Fibroblast of pulmonary artery (primary cell): ENCODE data around the gene MAP3K19.
"Not testable (repeated sequence)": the region's sequence is repeated elsewhere in the genome, so short reads cannot be mapped to it uniquely, and the experiment has no call there.

Experiments used
- DNase-seq: peaks from one replicate; pipeline ENCODE4 v3.0.0-alpha.2; 2010; ENCODE audit warnings: low read depth
- H3K4me3 ChIP-seq: replicated peaks from 2 replicates; pipeline ENCODE4 v1.5.1; 2011; ENCODE audit warnings: low read depth, mild to moderate bottlenecking, control low read depth, low read length, moderate library complexity
- TF ChIP-seq, protein P1 (sequence below): IDR thresholded peaks from 2 replicates; pipeline ENCODE4 v1.5.1; 2011; ENCODE audit warnings: mild to moderate bottlenecking, control low read depth, low read length, inconsistent platforms; ENCODE audit errors: missing control alignments

Gene MAP3K19

DNA sequence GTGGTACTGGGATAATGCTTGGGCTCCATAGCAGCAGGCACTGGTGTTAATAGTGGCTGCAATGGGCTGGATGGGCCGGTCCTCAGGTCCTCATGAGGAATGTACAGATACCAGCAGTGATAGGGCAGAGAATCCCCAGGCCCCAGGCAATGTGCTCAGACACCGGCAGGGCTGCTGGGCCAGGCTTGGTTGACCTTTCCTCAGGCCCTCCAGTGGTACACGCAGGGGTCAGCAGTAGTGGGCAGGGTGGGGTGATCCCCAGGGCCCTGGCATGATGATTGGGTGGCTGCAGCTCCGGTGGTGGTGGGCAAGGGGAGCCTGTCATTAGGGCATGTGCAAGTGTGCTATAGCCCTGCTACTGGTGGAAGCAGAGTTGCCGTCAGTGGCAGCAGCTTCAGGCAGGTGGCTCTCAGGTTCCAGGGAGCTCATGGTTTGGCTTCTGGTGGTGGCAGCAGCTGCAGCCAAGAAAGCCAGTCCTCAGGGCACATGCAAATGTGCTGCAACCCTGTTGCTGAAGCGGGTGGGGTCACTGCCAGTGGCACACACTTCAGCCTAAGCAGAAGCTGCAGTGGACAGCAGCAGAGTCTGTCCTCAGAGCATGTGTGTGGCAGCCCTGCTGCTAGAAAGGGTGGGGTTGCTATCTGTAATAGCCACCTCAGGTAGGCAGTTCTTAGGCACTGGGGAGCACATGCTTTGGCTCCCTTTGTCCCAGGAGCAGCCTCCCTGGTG is 71.8 kb downstream of the MAP3K19 start:
- no peak overlapping the region for H3K4me3 ChIP-seq
- no peak for DNase-seq
- TF ChIP-seq, protein P1, sequence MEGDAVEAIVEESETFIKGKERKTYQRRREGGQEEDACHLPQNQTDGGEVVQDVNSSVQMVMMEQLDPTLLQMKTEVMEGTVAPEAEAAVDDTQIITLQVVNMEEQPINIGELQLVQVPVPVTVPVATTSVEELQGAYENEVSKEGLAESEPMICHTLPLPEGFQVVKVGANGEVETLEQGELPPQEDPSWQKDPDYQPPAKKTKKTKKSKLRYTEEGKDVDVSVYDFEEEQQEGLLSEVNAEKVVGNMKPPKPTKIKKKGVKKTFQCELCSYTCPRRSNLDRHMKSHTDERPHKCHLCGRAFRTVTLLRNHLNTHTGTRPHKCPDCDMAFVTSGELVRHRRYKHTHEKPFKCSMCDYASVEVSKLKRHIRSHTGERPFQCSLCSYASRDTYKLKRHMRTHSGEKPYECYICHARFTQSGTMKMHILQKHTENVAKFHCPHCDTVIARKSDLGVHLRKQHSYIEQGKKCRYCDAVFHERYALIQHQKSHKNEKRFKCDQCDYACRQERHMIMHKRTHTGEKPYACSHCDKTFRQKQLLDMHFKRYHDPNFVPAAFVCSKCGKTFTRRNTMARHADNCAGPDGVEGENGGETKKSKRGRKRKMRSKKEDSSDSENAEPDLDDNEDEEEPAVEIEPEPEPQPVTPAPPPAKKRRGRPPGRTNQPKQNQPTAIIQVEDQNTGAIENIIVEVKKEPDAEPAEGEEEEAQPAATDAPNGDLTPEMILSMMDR, result no peak

DNA sequence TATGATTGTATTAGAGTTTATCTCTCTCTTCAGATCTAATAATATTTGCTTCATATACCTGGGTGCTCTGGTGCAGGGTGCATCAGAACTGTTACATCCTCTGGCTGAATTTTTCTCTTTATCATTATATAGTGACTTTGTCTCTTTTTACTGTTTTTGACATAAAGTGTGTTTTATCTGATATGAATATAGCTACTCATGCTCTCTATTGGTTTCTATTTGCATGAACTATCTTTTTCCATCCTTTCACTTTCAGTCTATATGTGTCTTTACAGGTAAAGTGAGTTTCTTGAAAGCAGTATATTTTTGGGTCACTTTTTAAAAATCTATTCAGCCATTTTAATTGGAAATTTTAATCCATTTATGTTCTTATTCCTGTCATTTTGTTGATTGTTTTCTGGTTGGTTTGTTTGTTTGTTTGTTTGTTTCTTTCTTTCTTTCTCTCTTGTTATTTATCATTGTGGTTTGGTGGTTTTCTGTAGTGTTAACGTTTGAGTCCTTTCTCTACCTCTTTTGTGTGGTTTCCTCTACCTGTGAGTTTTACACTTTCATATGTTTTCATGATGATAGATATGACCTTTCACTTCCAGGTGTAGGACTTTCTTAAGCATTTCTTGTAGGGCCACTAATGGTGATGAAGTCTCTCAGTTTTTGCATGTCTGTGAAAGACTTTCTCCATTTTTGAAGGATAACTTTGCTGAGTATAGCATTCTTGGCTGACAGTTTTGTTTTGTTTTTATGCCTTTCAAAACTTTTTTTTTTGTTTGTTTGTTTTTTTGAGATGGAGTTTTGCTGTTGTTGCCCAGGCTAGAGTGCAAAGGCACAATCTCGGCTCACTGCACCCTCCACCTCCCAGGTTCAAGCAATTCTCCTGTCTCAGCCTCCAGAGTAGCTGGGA is 73.8 kb downstream of the MAP3K19 start:
- H3K4me3 ChIP-seq, result no peak overlapping the region
- DNase-seq, result no peak
- TF ChIP-seq, protein P1, result no peak

DNA sequence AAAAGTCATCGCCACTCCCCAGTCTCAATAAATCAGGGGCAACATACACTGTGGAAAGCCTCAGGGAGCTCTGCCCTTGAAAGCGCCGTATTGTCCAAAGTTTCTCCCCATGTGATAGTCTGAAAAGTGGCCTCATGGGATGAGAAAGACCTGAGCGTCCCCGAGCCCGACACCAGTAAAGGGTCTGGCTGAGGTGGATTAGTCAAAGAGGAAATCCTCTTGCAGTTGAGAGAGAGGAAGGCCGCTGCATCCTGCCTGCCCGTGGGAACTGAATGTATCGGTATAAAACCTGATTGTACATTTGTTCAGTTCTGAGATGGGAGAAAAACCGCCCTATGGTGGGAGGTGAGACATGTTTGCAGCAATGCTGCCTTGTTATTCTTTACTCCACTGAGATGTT is 80.1 kb downstream of the MAP3K19 start:
- H3K4me3 ChIP-seq, DNase-seq: not testable (repeated sequence)

DNA sequence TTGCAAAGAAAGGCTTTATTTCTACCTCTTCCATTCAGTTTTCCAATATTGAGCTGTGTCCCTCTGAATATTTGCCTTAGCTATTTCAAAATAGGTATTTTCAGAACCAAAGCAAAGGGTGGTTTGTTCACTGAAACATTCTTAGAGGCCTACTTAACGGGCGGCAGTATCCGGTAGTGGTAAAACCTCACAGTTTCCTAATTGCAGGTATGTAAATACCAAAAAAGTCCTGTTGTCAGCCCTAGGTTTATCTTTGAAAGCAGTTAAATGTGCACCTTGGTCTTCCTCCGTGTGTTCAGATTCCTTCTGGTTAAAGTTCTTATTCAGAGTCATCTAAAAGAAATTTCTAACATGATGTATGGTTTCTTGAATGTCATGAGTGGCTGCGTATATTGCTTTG is 89.8 kb downstream of the MAP3K19 start:
- TF ChIP-seq, protein P1, result no peak
- no peak overlapping the region for H3K4me3 ChIP-seq
- DNase-seq, result no peak

DNA sequence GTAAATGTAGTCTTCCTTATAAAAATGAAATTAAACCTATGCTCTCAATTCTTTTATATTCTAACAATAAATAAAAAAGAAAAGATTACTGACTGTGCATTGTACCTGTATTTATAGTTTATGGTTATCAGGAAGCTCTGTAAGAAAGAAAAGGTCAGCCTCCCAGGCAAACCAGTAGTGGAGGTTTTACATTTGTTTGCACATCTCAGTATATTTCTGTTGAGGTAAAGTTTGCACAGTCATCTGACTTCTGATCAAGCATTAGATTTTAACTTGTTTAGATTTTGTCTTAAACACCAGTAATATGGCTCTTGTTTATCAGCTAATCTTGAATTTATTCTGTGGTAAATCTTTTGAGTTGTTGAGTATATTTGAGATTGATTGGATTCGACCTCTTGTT is 91.5 kb downstream of the MAP3K19 start:
- TF ChIP-seq, protein P1, result no peak
- DNase-seq, result no peak
- no peak overlapping the region for H3K4me3 ChIP-seq

DNA sequence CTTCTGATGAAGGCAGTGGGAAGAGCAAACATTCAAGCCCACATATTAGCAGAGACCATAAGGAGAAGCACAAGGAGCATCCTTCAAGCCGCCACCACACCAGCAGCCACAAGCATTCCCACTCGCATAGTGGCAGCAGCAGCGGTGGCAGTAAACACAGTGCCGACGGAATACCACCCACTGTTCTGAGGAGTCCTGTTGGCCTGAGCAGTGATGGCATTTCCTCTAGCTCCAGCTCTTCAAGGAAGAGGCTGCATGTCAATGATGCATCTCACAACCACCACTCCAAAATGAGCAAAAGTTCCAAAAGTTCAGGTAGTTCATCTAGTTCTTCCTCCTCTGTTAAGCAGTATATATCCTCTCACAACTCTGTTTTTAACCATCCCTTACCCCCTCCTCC is 93.2 kb downstream of the MAP3K19 start:
- DNase-seq, result no peak

DNA sequence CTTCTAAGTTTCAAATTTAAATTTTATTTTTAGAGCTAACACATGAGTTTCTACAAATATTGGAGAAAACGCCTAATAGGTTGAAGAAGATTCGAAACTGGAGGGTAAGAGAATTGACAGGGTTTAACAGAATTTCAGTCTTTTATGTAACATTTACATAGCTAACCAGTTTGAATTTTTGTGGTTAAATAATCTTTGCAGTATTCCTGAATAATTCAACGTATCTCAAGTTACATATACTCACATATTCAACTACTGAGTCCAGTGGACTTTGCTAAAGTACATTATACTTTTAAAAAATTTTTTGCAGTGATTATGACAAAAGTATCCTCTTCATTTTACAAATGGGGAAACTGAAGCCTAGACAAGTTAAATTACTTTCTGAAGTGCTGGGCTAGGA is 94.6 kb downstream of the MAP3K19 start:
- TF ChIP-seq, protein P1, result no peak
- DNase-seq, result no peak
- no peak overlapping the region for H3K4me3 ChIP-seq

More for the DNA sequence above, 93.2 kb downstream of the MAP3K19 start:
- H3K4me3 ChIP-seq, result no peak overlapping the region
- TF ChIP-seq, protein P1, result no peak
